Sigmoid colon (tissue), 7 donors: ENCODE measurements around the gene CCDC24. TPM values are rescaled to one million over a fixed set of nuclear protein-coding genes. Genes with fewer than 3 reads are reported as not detected.

ENCODE experiments used
- DNase-seq: peaks from one replicate; pipeline ENCODE4 v3.0.0-alpha.2; 2019
- H3K27ac ChIP-seq, 4 donors: fragments of 200-600 bp; sonication (generic); one replicate each; pipeline ENCODE4 v1.5.1; 2016 to 2019; ENCODE audit warnings: mild to moderate bottlenecking in 1 of 4
- H3K27me3 ChIP-seq, 3 donors: fragments of 200-600 bp; sonication (generic); one replicate each; pipeline ENCODE4 v1.5.1; 2019; ENCODE audit warnings: mild to moderate bottlenecking in 1 of 3
- H3K36me3 ChIP-seq, 4 donors: fragments of 200-600 bp; sonication (generic); one replicate each; pipeline ENCODE4 v1.5.1; 2016 to 2019
- H3K4me1 ChIP-seq, 4 donors: fragments of 200-600 bp; sonication (generic); one replicate each; pipeline ENCODE4 v1.5.1; 2017 to 2019
- H3K4me3 ChIP-seq, 4 donors: fragments of 200-600 bp; sonication (generic); one replicate each; pipeline ENCODE4 v1.5.1; 2017 to 2019; ENCODE audit warnings: mild to moderate bottlenecking in 2 of 4, moderate library complexity in 1 of 4
- H3K9me3 ChIP-seq, 4 donors: fragments of 200-600 bp in 3 of 4; sonication (generic) in 3 of 4; one replicate each; pipeline versions ENCODE4 v1.5.1 to v1.6.1; 2013 to 2019
- CTCF ChIP-seq, 4 experiments: fragments of 450-650 bp in 3 of 4; fragments of 200-600 bp in 1 of 4; IDR thresholded peaks; one replicate each; pipeline ENCODE4 v1.5.1; 2016 to 2019; ENCODE audit warnings: antibody characterized with exemption in 4 of 4, mild to moderate bottlenecking in 3 of 4, moderate library complexity in 2 of 4
- EP300 ChIP-seq, 4 donors: sonication (generic); formaldehyde crosslinking; IDR thresholded peaks; one replicate each; pipeline ENCODE4 v1.6.1; 2017; ENCODE audit warnings: antibody characterized with exemption in 4 of 4
- POLR2A ChIP-seq, 2 donors: fragments of 450-650 bp; IDR thresholded peaks; one replicate each; pipeline ENCODE4 v1.6.1; 2016; ENCODE audit warnings: antibody characterized with exemption in 2 of 2, mild to moderate bottlenecking in 2 of 2, moderate library complexity in 2 of 2
- POLR2AphosphoS5 ChIP-seq, 4 donors: sonication (generic); formaldehyde crosslinking; IDR thresholded peaks; one replicate each; pipeline ENCODE4 v1.6.1; 2017; ENCODE audit warnings: antibody characterized with exemption in 4 of 4
- WGBS, 2 donors: extraction: QIAGEN DNeasy Blood & Tissue Kit; methylation state at CpG; one replicate each; pipeline ENCODE4 v1.1.7; 2013; 5-methylcytosine and 5-hydroxymethylcytosine counted together
- intact Hi-C: fragments of 100-400 bp; cut with DNase I; formaldehyde crosslinking; loops from one replicate; pipeline ENCODE4 v1.15.1; 2023
- polyA plus RNA-seq, 3 donors: library from polyadenylated mRNA; stranded (reverse); fragments of 200-250 nt; gene quantifications; one replicate each; pipeline ENCODE4 v1.2.3, GENCODE V29; 2013
- total RNA-seq, 4 donors: library from RNA; depleted of rRNA; stranded (reverse); fragments of >200 nt; gene quantifications; one replicate each; pipeline ENCODE4 v1.1.0, GENCODE V29; 2016
- donor health status: healthy with polysubstance abuse.
- donor health status: Bipolar disorder and iron deficiency.
- donor health status: healthy.

CCDC24 gene
- total and polyA plus RNA-seq, 7 donors = 2.7 to 19.2 (median 6.6) TPM

- TF ChIP-seq CTCF (IDR thresholded peaks at IDR 0.05) = no peak
- Histone ChIP-seq H3K27ac (no peak overlapping the region), H3K4me1 (peaks cover 0 to 17% (median 13%) of the 10 kb centered on the region in 4 donors), H3K36me3 (peaks cover 0 to 14% (median 3%) of the 10 kb centered on the region in 4 donors), H3K27me3 (no peaks in the 10 kb centered on the region), H3K9me3 (no peaks in the 10 kb centered on the region), H3K4me3 (no peak overlapping the region)
- DNase-seq = no peak
- intact Hi-C loops = no loop called here
- 27 to 66% methylated on average over 6 of the region's 6 CpGs for WGBS, 2 donors
Observed at GRCh38 chr1:43987159-43987902, 4.1 kb upstream of the CCDC24 start.

- Histone ChIP-seq H3K9me3 (no peaks in the 10 kb centered on the region), H3K27ac (peak overlapping the region; percentile 68 to 84 (median 79)), H3K36me3 (peaks cover 0 to 7% (median 3%) of the 10 kb centered on the region in 4 donors), H3K4me1 (peaks cover 0 to 18% (median 14%) of the 10 kb centered on the region in 4 donors), H3K4me3 (peak overlapping the region; percentile 47 to 77 (median 56)), H3K27me3 (no peaks in the 10 kb centered on the region)
- no peak for DNase-seq
- TF ChIP-seq EP300 (IDR thresholded peaks at IDR 0.05) (no peak), POLR2AphosphoS5 (IDR thresholded peaks at IDR 0.05) (no peak)
- WGBS, 2 donors = 73 to 76% methylated on average over 19 of the region's 19 CpGs
- intact Hi-C loops = loop anchor here (5.0 to 10.0 kb wide), 2 partner anchors 43 to 224 kb away; partner anchors contain the start of genes DMAP1 and IPO13
Observed at GRCh38 chr1:43990271-43991199, 864 bp upstream of the CCDC24 start.

GRCh38 chr1:43991200-43991475 lies 261 bp upstream of the CCDC24 start:
- no peaks in the 10 kb centered on the region for H3K27me3 ChIP-seq
- H3K9me3 ChIP-seq = no peaks in the 10 kb centered on the region
- TF ChIP-seq POLR2A (IDR thresholded peaks at IDR 0.05) = no peak
- H3K36me3 ChIP-seq = peaks cover 0 to 1% (median under 1%) of the 10 kb centered on the region in 4 donors
- DNase-seq = no peak
- peak overlapping the region; percentile 47 to 77 (median 56) for H3K4me3 ChIP-seq
- 0 to 1% methylated on average over 10 of the region's 10 CpGs for WGBS, 2 donors
- H3K27ac ChIP-seq = peak overlapping the region; percentile 68 to 84 (median 79)
- H3K4me1 ChIP-seq = peaks cover 0 to 18% (median 14%) of the 10 kb centered on the region in 4 donors
- intact Hi-C loops = loop anchor here (5.0 to 10.0 kb wide), 2 partner anchors 44 to 224 kb away; partner anchors contain the start of genes DMAP1 and IPO13

GRCh38 chr1:43992232-43992995 lies 1.0 kb downstream of the CCDC24 start:
- H3K27me3 ChIP-seq = no peaks in the 10 kb centered on the region
- peak overlapping the region; percentile 68 to 84 (median 79) for H3K27ac ChIP-seq
- TF ChIP-seq POLR2A (IDR thresholded peaks at IDR 0.05) (no peak), CTCF (IDR thresholded peaks at IDR 0.05) (no peak), EP300 (IDR thresholded peaks at IDR 0.05) (no peak), POLR2AphosphoS5 (IDR thresholded peaks at IDR 0.05) (no peak)
- peaks cover 0 to 18% (median 14%) of the 10 kb centered on the region in 4 donors for H3K4me1 ChIP-seq
- H3K4me3 ChIP-seq = peak overlapping the region; percentile 47 to 77 (median 56)
- H3K36me3 ChIP-seq = no peaks in the 10 kb centered on the region
- intact Hi-C loops = loop anchor here (5.0 to 10.0 kb wide), 2 partner anchors 45 to 222 kb away; partner anchors contain the start of genes DMAP1 and IPO13
- 40 to 49% methylated on average over 11 of the region's 11 CpGs for WGBS, 2 donors
- peak; percentile 75 for DNase-seq
- H3K9me3 ChIP-seq = no peaks in the 10 kb centered on the region

GRCh38 chr1:43993206-43993914 lies 2.0 kb downstream of the CCDC24 start:
- no peaks in the 10 kb centered on the region for H3K27me3 ChIP-seq
- peaks cover 0 to 2% (median 0%) of the 10 kb centered on the region in 4 donors for H3K36me3 ChIP-seq
- intact Hi-C loops = loop anchor here (5.0 to 10.0 kb wide), 2 partner anchors 46 to 221 kb away; partner anchors contain the start of genes DMAP1 and IPO13
- H3K4me1 ChIP-seq = peaks cover 0 to 18% (median 14%) of the 10 kb centered on the region in 4 donors
- no peaks in the 10 kb centered on the region for H3K9me3 ChIP-seq
- TF ChIP-seq CTCF (IDR thresholded peaks at IDR 0.05) (no peak), POLR2A (IDR thresholded peaks at IDR 0.05) (no peak), POLR2AphosphoS5 (IDR thresholded peaks at IDR 0.05) (no peak), EP300 (IDR thresholded peaks at IDR 0.05) (no peak)
- no peak overlapping the region for H3K4me3 ChIP-seq
- DNase-seq = no peak
- no peak overlapping the region for H3K27ac ChIP-seq
- 89 to 96% methylated on average over 9 of the region's 9 CpGs for WGBS, 2 donors
